SK-MEL-5 (cell line): ENCODE data around the gene GLYATL1B. TPM values are rescaled to one million over a fixed set of nuclear protein-coding genes. Genes with fewer than 3 reads are reported as not detected.
"Not testable (repeated sequence)": the region's sequence is repeated elsewhere in the genome, so short reads cannot be mapped to it uniquely, and the experiment has no call there.

Experiments used
- DNase-seq: peaks from one replicate; pipeline ENCODE4 v3.0.0-alpha.2; 2016; ENCODE audit warnings: low read depth, low spot score
- in situ Hi-C: cut with HindIII; loops from 2 replicates; pipeline ENCODE4 v1.10.0; 2016; ENCODE audit warnings: low sequenced_read_pairs, high pct_unique_total_duplicates, low pct_unique_long_range_greater_than_20kb
- polyA plus RNA-seq, 2 experiments: library from polyadenylated mRNA; depleted of rRNA; stranded (reverse); fragments of >200 nt; gene quantifications; 2 replicates each; pipeline ENCODE4 v1.2.3, GENCODE V29; 2015
- total RNA-seq: library from RNA; depleted of rRNA; stranded (reverse); fragments of >200 nt; shearing (Covaris generic); gene quantifications from 2 replicates; pipeline ENCODE4 v1.2.3, GENCODE V29; 2014; rRNA removed

Gene GLYATL1B
- total RNA-seq = not detected in 2 replicates
- polyA plus RNA-seq (2015; cell fraction: cytosol; rRNA removed) = not detected in 2 replicates
- polyA plus RNA-seq (2015; cell fraction: nucleus; rRNA removed) = not detected in 2 replicates

- DNase-seq, in situ Hi-C loops: not testable (repeated sequence)
Measured at GRCh38 chr11:59086007-59086406, at the start of gene GLYATL1B. Gene GLYATL1B, plus strand, starts transcription at chr11:59086307. Its CDS starts 0 bp downstream, at chr11:59086307.

GRCh38 chr11:59036542-59036941 is 49.6 kb upstream of the GLYATL1B start:
- DNase-seq, in situ Hi-C loops: not testable (repeated sequence)

GRCh38 chr11:59037434-59037833 is 48.7 kb upstream of the GLYATL1B start:
- in situ Hi-C loops, DNase-seq: not testable (repeated sequence)

- no peak for DNase-seq
- in situ Hi-C loops = no loop called here
Measured at GRCh38 chr11:59040607-59041006, 45.5 kb upstream of the GLYATL1B start.

GRCh38 chr11:59051383-59051782 is 34.7 kb upstream of the GLYATL1B start:
- DNase-seq, in situ Hi-C loops: not testable (repeated sequence)

- in situ Hi-C loops, DNase-seq: not testable (repeated sequence)
Measured at GRCh38 chr11:59052355-59052754, 33.8 kb upstream of the GLYATL1B start.

- in situ Hi-C loops = no loop called here
Measured at GRCh38 chr11:59053387-59053786, 32.7 kb upstream of the GLYATL1B start.

GRCh38 chr11:59058120-59059033 is 27.7 kb upstream of the GLYATL1B start:
- peak; percentile 88 for DNase-seq
- in situ Hi-C loops = not testable (repeated sequence)

More at GRCh38 chr11:59053387-59053786, 32.7 kb upstream of the GLYATL1B start:
- peak; percentile 69 for DNase-seq

GRCh38 chr11:59060096-59060495 is 26.0 kb upstream of the GLYATL1B start:
- DNase-seq, in situ Hi-C loops: not testable (repeated sequence)

- DNase-seq = peak; percentile 10
- in situ Hi-C loops = no loop called here
Measured at GRCh38 chr11:59062602-59063529, 23.2 kb upstream of the GLYATL1B start.

GRCh38 chr11:59063996-59064727 is 21.9 kb upstream of the GLYATL1B start:
- in situ Hi-C loops, DNase-seq: not testable (repeated sequence)

GRCh38 chr11:59069087-59069486 is 17.0 kb upstream of the GLYATL1B start:
- DNase-seq = no peak
- in situ Hi-C loops = no loop called here

- no peak for DNase-seq
- in situ Hi-C loops = no loop called here
Measured at GRCh38 chr11:59076876-59077571, 9.1 kb upstream of the GLYATL1B start.

- no peak for DNase-seq
- in situ Hi-C loops = no loop called here
Measured at GRCh38 chr11:59078435-59078834, 7.7 kb upstream of the GLYATL1B start.

- no peak for DNase-seq
- in situ Hi-C loops = no loop called here
Measured at GRCh38 chr11:59079086-59079485, 7.0 kb upstream of the GLYATL1B start.

- DNase-seq, in situ Hi-C loops: not testable (repeated sequence)
Measured at GRCh38 chr11:59080421-59080820, 5.7 kb upstream of the GLYATL1B start.
